HG02884 (cell line): Measurements from ENCODE around the gene RABGAP1L.
"Not testable (repeated sequence)": the region's sequence is repeated elsewhere in the genome, so short reads cannot be mapped to it uniquely, and the experiment has no call there.

ENCODE experiments used
- ATAC-seq: cut with Tn5 transposase; IDR thresholded peaks from one replicate; pipeline ENCODE4 v1.9.1; 2021; ENCODE audit warnings: mild to moderate bottlenecking, moderate library complexity; ENCODE audit not compliant: unreplicated experiment

Gene RABGAP1L

GRCh38 chr1:174159252-174160108 lies at the start of gene RABGAP1L:
Gene RABGAP1L, plus strand, starts transcription at chr1:174159520.
- peak; percentile 54 for ATAC-seq

- no peak for ATAC-seq
These were observed 49.3 kb upstream of the RABGAP1L start for GRCh38 chr1:174110053-174110452.

GRCh38 chr1:174112489-174113162 lies 46.7 kb upstream of the RABGAP1L start:
- no peak for ATAC-seq

- no peak for ATAC-seq
These were observed 45.2 kb upstream of the RABGAP1L start for GRCh38 chr1:174114106-174114505.

GRCh38 chr1:174114788-174115448 lies 44.4 kb upstream of the RABGAP1L start:
- no peak for ATAC-seq

GRCh38 chr1:174116042-174116441 lies 43.3 kb upstream of the RABGAP1L start:
- ATAC-seq: no peak

- ATAC-seq: no peak
These were observed 40.6 kb upstream of the RABGAP1L start for GRCh38 chr1:174118751-174119150.

- ATAC-seq: not testable (repeated sequence)
These were observed 37.0 kb upstream of the RABGAP1L start for GRCh38 chr1:174122318-174122717.

GRCh38 chr1:174123843-174124242 lies 35.5 kb upstream of the RABGAP1L start:
- ATAC-seq: no peak

- not testable (repeated sequence) for ATAC-seq
These were observed 32.1 kb upstream of the RABGAP1L start for GRCh38 chr1:174127176-174127575.

- no peak for ATAC-seq
These were observed 28.2 kb upstream of the RABGAP1L start for GRCh38 chr1:174131032-174131638.

GRCh38 chr1:174134003-174134659 lies 25.2 kb upstream of the RABGAP1L start:
- ATAC-seq: peak; percentile 62

- no peak for ATAC-seq
These were observed 24.1 kb upstream of the RABGAP1L start for GRCh38 chr1:174135211-174135610.

- ATAC-seq: no peak
These were observed 22.6 kb upstream of the RABGAP1L start for GRCh38 chr1:174136714-174137113.

GRCh38 chr1:174142836-174143235 lies 16.5 kb upstream of the RABGAP1L start:
- ATAC-seq: no peak

- not testable (repeated sequence) for ATAC-seq
These were observed 15.5 kb upstream of the RABGAP1L start for GRCh38 chr1:174143727-174144396.

GRCh38 chr1:174144397-174144783 lies 14.9 kb upstream of the RABGAP1L start:
- not testable (repeated sequence) for ATAC-seq

GRCh38 chr1:174149216-174149615 lies 10.1 kb upstream of the RABGAP1L start:
- ATAC-seq: no peak

GRCh38 chr1:174150499-174150898 lies 8.8 kb upstream of the RABGAP1L start:
- ATAC-seq: no peak

- no peak for ATAC-seq
These were observed 6.9 kb upstream of the RABGAP1L start for GRCh38 chr1:174152427-174152826.
